MCF 10A (cell line): ENCODE results near the gene NUDT11. TPM values are rescaled to one million over a fixed set of nuclear protein-coding genes. Genes with fewer than 3 reads are reported as not detected.
A peak's percentile ranks its signal among the peaks of the same experiment; 100 is the strongest.
"Not testable (repeated sequence)": the region's sequence is repeated elsewhere in the genome, so short reads cannot be mapped to it uniquely, and the experiment has no call there.

Experiments
- Bru-seq: library from RNA; stranded (reverse); fragments of 400-500 nt; gene quantifications from one replicate; lab custom pipeline; 2021; lab: Mats Ljungman, UMichigan
- BruChase-seq, 2 experiments: library from RNA; stranded (reverse); fragments of 400-500 nt; gene quantifications; one replicate each; lab custom pipeline; 2021; lab: Mats Ljungman, UMichigan
- BruUV-seq: library from RNA; stranded (reverse); fragments of 400-500 nt; replicated peaks from 2 replicates; lab custom pipeline; 2021; lab: Mats Ljungman, UMichigan
- CTCF ChIA-PET: fragments of 300-600 bp; sonication (Branson Sonifier 250); formaldehyde crosslinking; extraction: SDS; loops from one replicate; lab custom pipeline; 2021; ENCODE audit warnings: antibody characterized with exemption, inconsistent platforms; lab: Yijun Ruan, JAX
- POLR2A ChIA-PET: fragments of 300-600, 350-650 bp; sonication (Branson Sonifier 250); formaldehyde crosslinking; extraction: SDS; loops from one replicate; lab custom pipeline; 2020; ENCODE audit warnings: antibody characterized with exemption, inconsistent platforms; lab: Yijun Ruan, JAX
- DNase-seq: peaks from one replicate; pipeline ENCODE4 v3.0.0-alpha.2; 2018; ENCODE audit not compliant: unreplicated experiment
- H3K27ac Mint-ChIP-seq: one replicate; pipeline ENCODE4 v1.8.0; 2022; ENCODE audit warnings: mild to moderate bottlenecking, low read depth, mixed read lengths; ENCODE audit not compliant: unreplicated experiment
- H3K27me3 Mint-ChIP-seq: one replicate; pipeline ENCODE4 v1.8.0; 2022; ENCODE audit warnings: mixed read lengths; ENCODE audit not compliant: insufficient read depth, unreplicated experiment
- H3K36me3 Mint-ChIP-seq: one replicate; pipeline ENCODE4 v1.8.0; 2022; ENCODE audit warnings: mild to moderate bottlenecking, moderate library complexity, mixed read lengths; ENCODE audit not compliant: insufficient read depth, unreplicated experiment
- H3K4me1 Mint-ChIP-seq: one replicate; pipeline ENCODE4 v1.8.0; 2022; ENCODE audit warnings: mixed read lengths; ENCODE audit not compliant: insufficient read depth, unreplicated experiment
- H3K4me3 Mint-ChIP-seq: one replicate; pipeline ENCODE4 v1.8.0; 2022; ENCODE audit warnings: mild to moderate bottlenecking, moderate library complexity, mixed read lengths; ENCODE audit not compliant: unreplicated experiment
- H3K9me3 Mint-ChIP-seq: one replicate; pipeline ENCODE4 v1.8.0; 2022; ENCODE audit warnings: mixed read lengths; ENCODE audit not compliant: unreplicated experiment
- intact Hi-C: fragments of 100-400 bp; cut with micrococcal nuclease; formaldehyde crosslinking; loops from 2 replicates; pipeline ENCODE4 v1.14.1; 2022
- long read RNA-seq: library from polyadenylated mRNA; stranded (forward); transcript quantifications from one replicate; pipeline ENCODE4 v2.0.0, GENCODE V29; 2022
- total RNA-seq: library from RNA; stranded (reverse); gene quantifications from 2 replicates; pipeline ENCODE4 v1.2.3, GENCODE V29; 2022
- TF ChIP-seq, protein P1 (sequence below): fragments of 200-600 bp; IDR thresholded peaks from one replicate; pipeline ENCODE4 v1.8.0; 2022; ENCODE audit warnings: antibody characterized with exemption, mild to moderate bottlenecking; ENCODE audit not compliant: unreplicated experiment

Gene NUDT11
- 1.1 and 1.9 TPM in 2 replicates for total RNA-seq
- percentile 32 among the genes with signal in this experiment for Bru-seq, nascent RNA
- BruChase-seq, experiment 1, labeled RNA remaining after a 6-hour chase: percentile 47 among the genes with signal in this experiment
- percentile 42 among the genes with signal in this experiment for BruChase-seq, experiment 2, labeled RNA remaining after a 2-hour chase
- long read RNA-seq, transcript NUDT11-201 (2 exons, 2,385 nt): major isoform, 14 of 15 reads
- long read RNA-seq, partial matches to known transcripts: 0 of 15 reads
- long read RNA-seq, other reads (novel, unspliced or antisense): 1 of 15 reads

DNA sequence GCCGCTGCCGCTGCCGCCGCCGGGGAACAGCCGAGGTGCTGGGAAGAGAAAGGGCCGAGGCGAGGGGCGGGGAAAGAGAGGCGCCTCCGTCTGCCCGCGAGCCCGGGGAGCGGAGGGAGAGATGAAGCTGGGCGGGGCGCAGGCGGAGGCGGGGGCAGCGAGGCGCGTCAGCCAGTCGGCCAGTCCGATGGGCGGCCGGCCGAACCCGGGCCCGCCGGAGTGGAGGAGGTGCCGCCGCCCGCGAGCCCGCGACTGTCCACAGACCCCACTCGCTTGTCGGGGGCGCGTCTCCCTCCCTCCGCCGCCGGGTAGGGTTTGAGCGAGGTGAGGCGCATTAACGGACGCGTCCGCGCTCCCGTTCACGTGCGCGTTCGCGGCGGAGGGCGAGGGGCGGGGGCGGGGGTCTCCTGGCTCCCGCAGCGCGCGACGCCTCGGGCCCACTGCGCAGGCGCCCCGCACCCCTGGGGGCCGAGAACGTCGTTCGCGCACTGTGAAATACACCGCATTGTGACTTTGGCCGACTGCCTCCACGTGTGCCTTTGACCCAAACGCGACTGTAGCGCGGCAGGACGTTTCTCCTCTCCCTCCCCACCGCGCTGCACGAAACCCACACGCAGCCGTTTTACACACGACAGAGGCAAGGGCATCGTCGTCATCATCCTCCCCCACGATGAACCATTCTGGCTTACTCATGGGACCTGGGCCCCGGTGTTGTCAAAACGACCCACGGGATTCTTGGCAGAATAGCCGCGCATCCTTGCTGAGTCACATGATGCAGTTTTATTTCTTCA, at the start of gene NUDT11:
Gene NUDT11 (minus strand): TSS at position 92 of the 791 bp plus-strand sequence. CDS start 148 bp downstream, outside the sequence.
- intact Hi-C loops: no loop called here
- no peaks in the 10 kb centered on the region for H3K4me1 Mint-ChIP-seq
- TF ChIP-seq, protein P1, sequence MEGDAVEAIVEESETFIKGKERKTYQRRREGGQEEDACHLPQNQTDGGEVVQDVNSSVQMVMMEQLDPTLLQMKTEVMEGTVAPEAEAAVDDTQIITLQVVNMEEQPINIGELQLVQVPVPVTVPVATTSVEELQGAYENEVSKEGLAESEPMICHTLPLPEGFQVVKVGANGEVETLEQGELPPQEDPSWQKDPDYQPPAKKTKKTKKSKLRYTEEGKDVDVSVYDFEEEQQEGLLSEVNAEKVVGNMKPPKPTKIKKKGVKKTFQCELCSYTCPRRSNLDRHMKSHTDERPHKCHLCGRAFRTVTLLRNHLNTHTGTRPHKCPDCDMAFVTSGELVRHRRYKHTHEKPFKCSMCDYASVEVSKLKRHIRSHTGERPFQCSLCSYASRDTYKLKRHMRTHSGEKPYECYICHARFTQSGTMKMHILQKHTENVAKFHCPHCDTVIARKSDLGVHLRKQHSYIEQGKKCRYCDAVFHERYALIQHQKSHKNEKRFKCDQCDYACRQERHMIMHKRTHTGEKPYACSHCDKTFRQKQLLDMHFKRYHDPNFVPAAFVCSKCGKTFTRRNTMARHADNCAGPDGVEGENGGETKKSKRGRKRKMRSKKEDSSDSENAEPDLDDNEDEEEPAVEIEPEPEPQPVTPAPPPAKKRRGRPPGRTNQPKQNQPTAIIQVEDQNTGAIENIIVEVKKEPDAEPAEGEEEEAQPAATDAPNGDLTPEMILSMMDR: no peak
- no TSS peak for BruUV-seq
- ChIA-PET CTCF (no interaction called here), POLR2A (interaction anchor here (0.6 kb wide), 1 partner anchor 71 kb away, joined by 3 read pairs; no protein-coding TSS in a partner anchor)
- peaks cover 13% of the 10 kb centered on the region for H3K9me3 Mint-ChIP-seq
- H3K4me3 Mint-ChIP-seq: peak within 1 kb of the TSS; percentile 65
- no peak for DNase-seq
- H3K27me3 Mint-ChIP-seq: peaks cover 26% of the 10 kb centered on the region
- H3K36me3 Mint-ChIP-seq: no peaks in the 10 kb centered on the region
- no peak within 1 kb of the TSS for H3K27ac Mint-ChIP-seq

DNA sequence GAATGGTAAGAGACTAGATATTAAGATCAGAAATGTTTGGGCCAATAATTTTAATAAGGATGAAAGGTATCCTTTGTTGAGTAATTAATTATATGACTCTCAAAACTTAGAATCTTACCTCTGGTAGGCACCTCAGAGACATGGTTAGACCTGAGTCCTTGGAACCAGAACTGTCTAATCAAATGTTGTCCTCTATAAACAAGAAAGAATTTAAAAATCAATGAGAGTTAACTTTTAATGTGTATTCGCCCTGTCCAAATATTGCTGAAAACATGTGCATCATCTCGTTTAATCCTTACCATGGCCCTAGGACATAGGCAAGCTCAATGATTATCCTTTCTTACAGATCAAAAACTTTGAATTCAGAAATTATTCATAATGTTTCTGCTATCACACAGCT, 24.0 kb upstream of the NUDT11 start:
- H3K9me3 Mint-ChIP-seq: peaks cover 8% of the 10 kb centered on the region
- no peaks in the 10 kb centered on the region for H3K4me1 Mint-ChIP-seq
- intact Hi-C loops: no loop called here
- H3K36me3 Mint-ChIP-seq: no peaks in the 10 kb centered on the region
- BruUV-seq: no TSS peak
- H3K27me3 Mint-ChIP-seq: peaks cover 16% of the 10 kb centered on the region
- DNase-seq: no peak
- no peak overlapping the region for H3K4me3 Mint-ChIP-seq
- no peak overlapping the region for H3K27ac Mint-ChIP-seq
- POLR2A ChIA-PET: no interaction called here
- CTCF ChIA-PET: interaction anchor here (0.6 to 0.7 kb wide), 2 partner anchors 33 to 559 kb away, joined by 3 to 4 read pairs; no protein-coding TSS in a partner anchor
- TF ChIP-seq, protein P1: no peak

DNA sequence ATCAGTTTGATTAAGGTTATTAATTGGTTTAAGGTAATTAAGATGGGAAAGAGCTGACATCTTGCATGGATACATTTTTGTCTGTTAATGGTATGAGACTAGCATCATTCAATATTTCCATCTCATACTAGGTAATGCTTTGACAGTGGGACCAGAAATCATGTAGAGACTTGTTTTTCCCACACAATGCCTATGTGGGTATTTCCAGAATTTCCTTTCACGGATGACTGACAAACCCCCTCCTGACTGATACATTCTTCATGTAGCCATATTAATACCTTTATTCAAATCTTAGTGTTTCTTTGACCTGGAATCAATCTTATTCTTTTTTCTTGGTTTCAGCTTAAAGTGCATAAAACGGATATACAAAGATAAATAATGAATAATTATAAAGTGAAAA, 22.7 kb upstream of the NUDT11 start:
- H3K36me3 Mint-ChIP-seq, H3K4me3 Mint-ChIP-seq, CTCF ChIA-PET, H3K4me1 Mint-ChIP-seq, BruUV-seq, DNase-seq, H3K9me3 Mint-ChIP-seq, intact Hi-C loops, POLR2A ChIA-PET, H3K27ac Mint-ChIP-seq: not testable (repeated sequence)
- peaks cover 16% of the 10 kb centered on the region for H3K27me3 Mint-ChIP-seq

DNA sequence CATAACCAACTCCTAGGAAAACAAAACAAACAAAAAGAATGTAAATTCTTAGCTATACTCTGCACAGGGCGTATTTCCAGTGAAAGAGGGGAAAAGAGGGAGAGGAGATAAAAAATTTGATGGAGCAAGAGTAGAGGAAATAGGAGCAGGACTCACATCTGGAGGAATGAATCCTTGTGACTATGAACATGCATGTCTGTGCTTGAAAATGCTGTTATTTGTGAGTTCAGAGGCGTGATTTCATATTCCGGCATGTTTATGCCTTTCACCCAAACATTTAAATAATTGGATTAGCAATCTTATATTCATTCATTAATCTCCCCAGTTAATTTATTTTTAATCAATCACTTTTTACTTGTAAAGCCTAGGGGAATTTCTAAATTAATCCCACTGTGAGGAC, 11.2 kb upstream of the NUDT11 start:
- no peak overlapping the region for H3K4me3 Mint-ChIP-seq
- no peaks in the 10 kb centered on the region for H3K4me1 Mint-ChIP-seq
- BruUV-seq: no TSS peak
- H3K27ac Mint-ChIP-seq: no peak overlapping the region
- H3K36me3 Mint-ChIP-seq: peaks cover 6% of the 10 kb centered on the region
- ChIA-PET POLR2A (no interaction called here), CTCF (no interaction called here)
- TF ChIP-seq, protein P1: no peak
- H3K9me3 Mint-ChIP-seq: peaks cover 14% of the 10 kb centered on the region
- intact Hi-C loops: no loop called here
- no peak for DNase-seq
- H3K27me3 Mint-ChIP-seq: peaks cover 52% of the 10 kb centered on the region

DNA sequence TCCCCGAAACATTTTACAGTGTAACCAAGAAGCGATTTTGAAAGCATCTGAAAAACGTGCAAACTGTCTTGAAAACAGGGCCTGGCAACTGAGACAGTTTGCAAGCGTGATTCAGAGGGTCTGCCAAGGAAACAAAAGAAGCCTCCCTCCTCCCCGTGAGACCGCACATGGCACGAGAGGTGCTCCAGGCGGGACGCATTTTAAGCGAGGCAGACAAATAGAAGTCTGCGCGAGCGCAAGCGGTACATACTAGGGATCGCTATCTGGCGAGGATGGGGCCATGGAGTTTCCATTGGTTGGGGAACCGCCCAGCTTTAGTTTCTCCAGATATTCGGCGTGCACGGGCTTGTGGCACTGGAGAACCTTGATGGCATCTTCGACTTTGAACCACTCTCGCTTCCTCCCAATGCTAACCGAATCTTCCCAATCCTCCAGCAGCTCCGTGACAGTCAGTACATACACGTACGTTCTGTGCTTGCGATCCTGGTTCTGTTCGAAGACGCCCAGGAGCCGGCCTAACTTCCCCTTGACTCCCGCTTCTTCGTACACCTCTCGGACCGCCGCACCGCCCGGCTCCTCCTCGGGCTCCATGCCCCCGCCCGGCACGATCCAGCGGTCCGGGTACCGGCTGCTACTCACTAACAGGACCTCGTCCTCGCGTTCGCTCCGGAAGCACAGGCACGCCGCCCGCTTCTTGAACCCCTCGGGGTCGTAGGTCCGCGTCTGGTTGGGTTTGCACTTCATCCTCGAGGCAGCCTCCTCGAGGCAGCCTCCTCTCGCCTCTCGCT, 497 bp downstream of the NUDT11 start:
- DNase-seq, H3K27ac Mint-ChIP-seq, POLR2A ChIA-PET, H3K4me1 Mint-ChIP-seq, intact Hi-C loops, H3K36me3 Mint-ChIP-seq: not testable (repeated sequence)
- CTCF ChIA-PET: interaction anchor here (0.6 kb wide), 1 partner anchor 346 kb away, joined by 3 read pairs; no protein-coding TSS in a partner anchor
- peaks cover 13% of the 10 kb centered on the region for H3K9me3 Mint-ChIP-seq
- BruUV-seq: TSS peak; percentile 34
- peak overlapping the region; percentile 65 for H3K4me3 Mint-ChIP-seq
- peaks cover 26% of the 10 kb centered on the region for H3K27me3 Mint-ChIP-seq
